A549 treated with Hydrocortisone at 1 μM for 4 hours (cell line): Measurements from ENCODE around the gene TTR. TPM values are rescaled to one million over a fixed set of nuclear protein-coding genes. Genes with fewer than 3 reads are reported as not detected.

ENCODE experiments used
- total RNA-seq: library from RNA; stranded (reverse); fragments of 200-300 nt; extraction: Qiagen RNA extraction; gene quantifications from 5 replicates; pipeline ENCODE4 v1.2.3, GENCODE V29; 2022

TTR gene
- 0.25 to 0.43 TPM (median 0.30 TPM) in 4 of 5 replicates, not detected in the other for total RNA-seq

DNA sequence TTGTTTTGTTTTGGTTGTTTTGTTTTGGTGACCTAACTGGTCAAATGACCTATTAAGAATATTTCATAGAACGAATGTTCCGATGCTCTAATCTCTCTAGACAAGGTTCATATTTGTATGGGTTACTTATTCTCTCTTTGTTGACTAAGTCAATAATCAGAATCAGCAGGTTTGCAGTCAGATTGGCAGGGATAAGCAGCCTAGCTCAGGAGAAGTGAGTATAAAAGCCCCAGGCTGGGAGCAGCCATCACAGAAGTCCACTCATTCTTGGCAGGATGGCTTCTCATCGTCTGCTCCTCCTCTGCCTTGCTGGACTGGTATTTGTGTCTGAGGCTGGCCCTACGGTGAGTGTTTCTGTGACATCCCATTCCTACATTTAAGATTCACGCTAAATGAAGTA, at the start of gene TTR:
Gene TTR, plus strand, starts transcription at position 250 of the 400 bp plus-strand sequence. Its CDS starts 26 bp downstream, at position 276.

Other genes with a start within 250 kb of the TTR start
- not detected in 5 replicates for gene DSG4, start 215.1 kb upstream of the TTR start, total RNA-seq
- gene DSG3, start 144.1 kb upstream of the TTR start, total RNA-seq = 0.01 to 0.02 TPM (median 0.02 TPM) in 3 of 5 replicates, not detected in the others
- gene DSG2, start 93.7 kb upstream of the TTR start, total RNA-seq = 43.0 to 81.7 TPM (median 62.8 TPM) in 5 replicates
- gene B4GALT6, start 92.7 kb downstream of the TTR start, total RNA-seq = 4.2 to 7.5 TPM (median 5.4 TPM) in 5 replicates
- not detected in 5 replicates for gene SLC25A52, start 169.0 kb downstream of the TTR start, total RNA-seq